Upper lobe of left lung (tissue), 6 donors: ENCODE measurements around the gene PPFIA2. TPM values are rescaled to one million over a fixed set of nuclear protein-coding genes. Genes with fewer than 3 reads are reported as not detected.

Experiments
- ATAC-seq, 2 donors: fragments of 200-7000 bp; cut with Tn5 transposase; one replicate each; pipeline ENCODE4 v1.9.1; 2022; ENCODE audit warnings: mild to moderate bottlenecking in 2 of 2, moderate library complexity in 2 of 2; ENCODE audit not compliant: low FRiP score in 2 of 2
- DNase-seq, 2 donors: peaks; one replicate each; pipeline ENCODE4 v3.0.0-alpha.2; 2019 to 2020
- H3K27ac ChIP-seq, 4 donors: fragments of 200-600 bp; sonication (generic); one replicate each; pipeline ENCODE4 v1.5.1; 2016 to 2019
- H3K27me3 ChIP-seq, 4 donors: fragments of 200-600 bp; sonication (generic); one replicate each; pipeline ENCODE4 v1.5.1; 2017 to 2019
- H3K36me3 ChIP-seq, 4 donors: fragments of 200-600 bp; sonication (generic); one replicate each; pipeline ENCODE4 v1.5.1; 2016 to 2019
- H3K4me1 ChIP-seq, 4 donors: fragments of 200-600 bp; sonication (generic); one replicate each; pipeline ENCODE4 v1.5.1; 2018 to 2019
- H3K4me3 ChIP-seq, 4 donors: fragments of 200-600 bp; sonication (generic); one replicate each; pipeline ENCODE4 v1.5.1; 2017 to 2019; ENCODE audit warnings: mild to moderate bottlenecking in 2 of 4, moderate library complexity in 1 of 4
- H3K9me3 ChIP-seq, 4 donors: fragments of 200-600 bp; sonication (generic); one replicate each; pipeline ENCODE4 v1.5.1; 2018 to 2019
- EP300 ChIP-seq, 4 donors: sonication (generic); formaldehyde crosslinking; IDR thresholded peaks; one replicate each; pipeline ENCODE4 v1.5.1; 2017; ENCODE audit warnings: antibody characterized with exemption in 4 of 4, control low read depth in 2 of 4
- POLR2A ChIP-seq, 4 donors: fragments of 450-650 bp; IDR thresholded peaks; one replicate each; pipeline ENCODE4 v1.5.1; 2016 to 2017; ENCODE audit warnings: antibody characterized with exemption in 4 of 4, mild to moderate bottlenecking in 2 of 4
- POLR2AphosphoS5 ChIP-seq, 2 donors: sonication (generic); formaldehyde crosslinking; IDR thresholded peaks; one replicate each; pipeline ENCODE4 v1.5.1; 2017; ENCODE audit warnings: antibody characterized with exemption in 2 of 2
- WGBS, 2 donors: methylation state at CpG; one replicate each; pipeline ENCODE4 v1.1.5; 2017 to 2018; 5-methylcytosine and 5-hydroxymethylcytosine counted together
- total RNA-seq, 6 donors: library from RNA; depleted of rRNA in 4 of 6; stranded (reverse); fragments of >200 nt in 4 of 6; gene quantifications; one replicate each; pipeline versions ENCODE4 v1.1.0 to v1.2.1, GENCODE V29; 2016 to 2021
- TF ChIP-seq, protein P1 (sequence below), 6 experiments: fragments of 450-650 bp in 4 of 6; fragments of 200-600 bp in 2 of 6; sonication (generic) in 2 of 6; IDR thresholded peaks; one replicate each; pipeline ENCODE4 v1.5.1; 2016 to 2019; ENCODE audit warnings: antibody characterized with exemption in 6 of 6
- donor health status: DM: no; HTN: no; CAD: no; lungs with moderate emphysema.
- donor health status: DM: no; HTN: yes; CAD: no; lungs with severe emphysema.

The PPFIA2 gene
- total RNA-seq, 6 donors from 2014 or later = 1.3 to 7.3 (median 2.6) TPM

- ATAC-seq = no peak
- DNase-seq = no peak
Observed at GRCh38 chr12:81255456-81255855, 503.7 kb downstream of the PPFIA2 start.

GRCh38 chr12:81253360-81253759, 505.8 kb downstream of the PPFIA2 start:
- TF ChIP-seq EP300 (IDR thresholded peaks at IDR 0.05) = no peak
- no peak for TF ChIP-seq POLR2AphosphoS5 (IDR thresholded peaks at IDR 0.05)
- no peak for TF ChIP-seq POLR2A (IDR thresholded peaks at IDR 0.05)
- TF ChIP-seq, protein P1, sequence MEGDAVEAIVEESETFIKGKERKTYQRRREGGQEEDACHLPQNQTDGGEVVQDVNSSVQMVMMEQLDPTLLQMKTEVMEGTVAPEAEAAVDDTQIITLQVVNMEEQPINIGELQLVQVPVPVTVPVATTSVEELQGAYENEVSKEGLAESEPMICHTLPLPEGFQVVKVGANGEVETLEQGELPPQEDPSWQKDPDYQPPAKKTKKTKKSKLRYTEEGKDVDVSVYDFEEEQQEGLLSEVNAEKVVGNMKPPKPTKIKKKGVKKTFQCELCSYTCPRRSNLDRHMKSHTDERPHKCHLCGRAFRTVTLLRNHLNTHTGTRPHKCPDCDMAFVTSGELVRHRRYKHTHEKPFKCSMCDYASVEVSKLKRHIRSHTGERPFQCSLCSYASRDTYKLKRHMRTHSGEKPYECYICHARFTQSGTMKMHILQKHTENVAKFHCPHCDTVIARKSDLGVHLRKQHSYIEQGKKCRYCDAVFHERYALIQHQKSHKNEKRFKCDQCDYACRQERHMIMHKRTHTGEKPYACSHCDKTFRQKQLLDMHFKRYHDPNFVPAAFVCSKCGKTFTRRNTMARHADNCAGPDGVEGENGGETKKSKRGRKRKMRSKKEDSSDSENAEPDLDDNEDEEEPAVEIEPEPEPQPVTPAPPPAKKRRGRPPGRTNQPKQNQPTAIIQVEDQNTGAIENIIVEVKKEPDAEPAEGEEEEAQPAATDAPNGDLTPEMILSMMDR (IDR thresholded peaks at IDR 0.05) = no peak
- no peaks in the 10 kb centered on the region for H3K4me1 ChIP-seq
- no peak overlapping the region for H3K27ac ChIP-seq
- no peak overlapping the region for H3K4me3 ChIP-seq
- peaks cover 0 to 4% (median 0%) of the 10 kb centered on the region in 4 donors for H3K36me3 ChIP-seq
- DNase-seq (no peak), ATAC-seq (no peak)
- WGBS, 2 donors = 83 to 85% methylated on average over 3 of the region's 3 CpGs
- no peaks in the 10 kb centered on the region for H3K9me3 ChIP-seq
- H3K27me3 ChIP-seq = no peaks in the 10 kb centered on the region

More at GRCh38 chr12:81255456-81255855, 503.7 kb downstream of the PPFIA2 start:
- Histone ChIP-seq H3K4me3 (no peak overlapping the region), H3K27me3 (no peaks in the 10 kb centered on the region), H3K4me1 (no peaks in the 10 kb centered on the region), H3K36me3 (peaks cover 0 to 4% (median 0%) of the 10 kb centered on the region in 4 donors), H3K27ac (no peak overlapping the region), H3K9me3 (no peaks in the 10 kb centered on the region)
- TF ChIP-seq POLR2A (IDR thresholded peaks at IDR 0.05) (no peak), EP300 (IDR thresholded peaks at IDR 0.05) (no peak), POLR2AphosphoS5 (IDR thresholded peaks at IDR 0.05) (no peak)
- TF ChIP-seq, protein P1 (IDR thresholded peaks at IDR 0.05) = no peak
- WGBS, 2 donors = 84 to 98% methylated on average over 7 of the region's 7 CpGs

- no peaks in the 10 kb centered on the region for H3K4me1 ChIP-seq
- DNase-seq (no peak), ATAC-seq (no peak)
- 91 to 94% methylated on average over 3 of the region's 3 CpGs for WGBS, 2 donors
- no peak overlapping the region for H3K4me3 ChIP-seq
- no peak overlapping the region for H3K27ac ChIP-seq
- no peaks in the 10 kb centered on the region for H3K27me3 ChIP-seq
- peaks cover 0 to 4% (median 0%) of the 10 kb centered on the region in 4 donors for H3K36me3 ChIP-seq
- no peaks in the 10 kb centered on the region for H3K9me3 ChIP-seq
- TF ChIP-seq EP300 (IDR thresholded peaks at IDR 0.05) (no peak), POLR2A (IDR thresholded peaks at IDR 0.05) (no peak), POLR2AphosphoS5 (IDR thresholded peaks at IDR 0.05) (no peak)
- TF ChIP-seq, protein P1 (IDR thresholded peaks at IDR 0.05) = no peak
Observed at GRCh38 chr12:81252228-81252627, 506.9 kb downstream of the PPFIA2 start.

DNA sequence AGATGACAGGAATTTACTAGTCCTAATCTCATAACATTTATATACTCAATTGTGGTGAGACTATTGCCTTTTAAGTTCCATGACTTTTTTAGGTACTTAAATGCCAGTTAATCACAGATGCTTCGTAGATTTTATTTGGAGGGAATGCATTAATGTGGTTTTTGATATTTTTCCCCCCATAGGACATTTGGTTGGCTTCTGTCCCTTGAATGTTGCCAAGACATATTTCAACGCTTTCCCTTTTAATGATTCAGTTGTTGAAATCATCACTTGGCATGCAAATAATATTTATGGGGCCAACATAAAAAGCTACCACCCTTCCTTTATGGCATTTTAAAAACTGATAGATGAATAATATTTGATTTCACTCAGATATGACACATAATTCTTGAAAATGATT, 509.2 kb downstream of the PPFIA2 start:
- Histone ChIP-seq H3K4me3 (no peak overlapping the region), H3K27me3 (no peaks in the 10 kb centered on the region), H3K9me3 (no peaks in the 10 kb centered on the region), H3K36me3 (peaks cover 0 to 4% (median 0%) of the 10 kb centered on the region in 4 donors), H3K4me1 (no peaks in the 10 kb centered on the region), H3K27ac (no peak overlapping the region)
- WGBS, 2 donors = 82 to 86% methylated on average over 2 of the region's 2 CpGs
- DNase-seq (no peak), ATAC-seq (no peak)
- no peak for TF ChIP-seq POLR2AphosphoS5 (IDR thresholded peaks at IDR 0.05)
- TF ChIP-seq POLR2A (IDR thresholded peaks at IDR 0.05) = no peak
- TF ChIP-seq, protein P1 (IDR thresholded peaks at IDR 0.05) = no peak
- TF ChIP-seq EP300 (IDR thresholded peaks at IDR 0.05) = no peak

GRCh38 chr12:81245907-81246570, 513.1 kb downstream of the PPFIA2 start:
- Histone ChIP-seq H3K36me3 (no peaks in the 10 kb centered on the region), H3K4me1 (no peaks in the 10 kb centered on the region), H3K27me3 (no peaks in the 10 kb centered on the region), H3K9me3 (no peaks in the 10 kb centered on the region), H3K4me3 (no peak overlapping the region), H3K27ac (no peak overlapping the region)
- WGBS, 2 donors = 36 to 47% methylated on average over 3 to 4 of the region's 4 CpGs
- TF ChIP-seq, protein P1 (IDR thresholded peaks at IDR 0.05) = no peak
- no peak for TF ChIP-seq EP300 (IDR thresholded peaks at IDR 0.05)
- TF ChIP-seq POLR2AphosphoS5 (IDR thresholded peaks at IDR 0.05) = no peak
- no peak for TF ChIP-seq POLR2A (IDR thresholded peaks at IDR 0.05)
- ATAC-seq (no peak), DNase-seq (no peak)
